OCI-LY7 (cell line): Measurements from ENCODE around the gene ASAH2.

Experiments used
- CTCF ChIP-seq: fragments of 200-600 bp; sonication (generic); conservative IDR thresholded peaks from 2 replicates; pipeline ENCODE4 v1.5.1; 2014; ENCODE audit warnings: mild to moderate bottlenecking, antibody characterized with exemption, low read length, moderate library complexity, mixed read lengths
- EZH2phosphoT487 ChIP-seq: fragments of 200-600 bp; sonication (generic); IDR thresholded peaks from 2 replicates; pipeline ENCODE4 v1.6.1; 2018; ENCODE audit warnings: low read depth, borderline replicate concordance, mild to moderate bottlenecking, mixed run types, antibody characterized with exemption, low read length, moderate library complexity, mixed read lengths

- no peak for TF ChIP-seq CTCF
- TF ChIP-seq EZH2phosphoT487, result no peak
Measured at GRCh38 chr10:50221470-50221869, 29.8 kb downstream of the ASAH2 start.
